HEK293 (cell line): ENCODE data around the gene NEIL1.

Experiments used
- CTCF ChIP-seq: fragments of 450-650 bp; formaldehyde crosslinking; IDR thresholded peaks from 2 replicates; pipeline ENCODE4 v1.5.1; 2016; ENCODE audit warnings: missing biosample characterization, missing genetic modification characterization
- KLF1 ChIP-seq: fragments of 450-650 bp; formaldehyde crosslinking; IDR thresholded peaks from 2 replicates; pipeline ENCODE4 v1.5.1; 2016; ENCODE audit warnings: missing biosample characterization, missing genetic modification characterization
- ZBTB20 ChIP-seq: fragments of 450-650 bp; formaldehyde crosslinking; IDR thresholded peaks from 2 replicates; pipeline ENCODE4 v1.5.1; 2016; ENCODE audit warnings: missing biosample characterization, missing genetic modification characterization
- ZBTB21 ChIP-seq: fragments of 450-650 bp; formaldehyde crosslinking; IDR thresholded peaks from 2 replicates; pipeline ENCODE4 v1.5.1; 2017; ENCODE audit warnings: missing biosample characterization, missing genetic modification characterization
- ZBTB7A ChIP-seq: fragments of 450-650 bp; formaldehyde crosslinking; IDR thresholded peaks from 2 replicates; pipeline ENCODE4 v1.5.1; 2016; ENCODE audit warnings: low read depth, missing biosample characterization, missing genetic modification characterization
- ZNF133 ChIP-seq: fragments of 450-650 bp; formaldehyde crosslinking; IDR thresholded peaks from 2 replicates; pipeline ENCODE4 v1.5.1; 2016; ENCODE audit warnings: missing biosample characterization, missing genetic modification characterization
- ZSCAN30 ChIP-seq: fragments of 450-650 bp; IDR thresholded peaks from 2 replicates; pipeline ENCODE4 v1.5.1; 2018; ENCODE audit warnings: missing biosample characterization, mild to moderate bottlenecking, missing genetic modification characterization, moderate library complexity
- TF ChIP-seq, protein P1 (sequence below): fragments of 450-650 bp; formaldehyde crosslinking; optimal IDR thresholded peaks from 2 replicates; pipeline ENCODE3; 2016; ENCODE audit warnings: missing biosample characterization, mild to moderate bottlenecking, missing genetic modification characterization

GRCh38 chr15:75353604-75354003, 6.8 kb downstream of the NEIL1 start:
- TF ChIP-seq ZNF133 (no peak), KLF1 (tag by site-specific recombination) (no peak), CTCF (no peak), ZBTB7A (no peak), ZBTB21 (no peak), ZBTB20 (tag by site-specific recombination) (no peak), ZSCAN30 (tag by site-specific recombination) (no peak)
- TF ChIP-seq, protein P1, sequence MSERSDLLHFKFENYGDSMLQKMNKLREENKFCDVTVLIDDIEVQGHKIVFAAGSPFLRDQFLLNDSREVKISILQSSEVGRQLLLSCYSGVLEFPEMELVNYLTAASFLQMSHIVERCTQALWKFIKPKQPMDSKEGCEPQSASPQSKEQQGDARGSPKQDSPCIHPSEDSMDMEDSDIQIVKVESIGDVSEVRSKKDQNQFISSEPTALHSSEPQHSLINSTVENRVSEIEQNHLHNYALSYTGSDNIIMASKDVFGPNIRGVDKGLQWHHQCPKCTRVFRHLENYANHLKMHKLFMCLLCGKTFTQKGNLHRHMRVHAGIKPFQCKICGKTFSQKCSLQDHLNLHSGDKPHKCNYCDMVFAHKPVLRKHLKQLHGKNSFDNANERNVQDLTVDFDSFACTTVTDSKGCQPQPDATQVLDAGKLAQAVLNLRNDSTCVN (tag by site-specific recombination), result no peak
